Large intestine (tissue), 3 donors: ENCODE results near the gene DLEC1. TPM values are rescaled to one million over a fixed set of nuclear protein-coding genes. Genes with fewer than 3 reads are reported as not detected.
A peak's percentile ranks its signal among the peaks of the same experiment; 100 is the strongest.
"Not testable (repeated sequence)": the region's sequence is repeated elsewhere in the genome, so short reads cannot be mapped to it uniquely, and the experiment has no call there.

Source experiments
- DNase-seq, 2 donors: peaks; one replicate each; pipeline versions ENCODE4 v3.0.0 to v3.0.0-alpha.2; 2013
- H3K27ac ChIP-seq: one replicate; pipeline ENCODE4 v1.5.1; 2013; ENCODE audit warnings: low read length
- H3K27me3 ChIP-seq: 2 replicates; pipeline ENCODE4 v1.6.1; 2013; ENCODE audit warnings: low read length; ENCODE audit not compliant: control insufficient read depth, insufficient read depth
- H3K36me3 ChIP-seq: 2 replicates; pipeline ENCODE4 v1.6.1; 2013; ENCODE audit warnings: low read length; ENCODE audit not compliant: control insufficient read depth, insufficient read depth
- H3K4me1 ChIP-seq: one replicate; pipeline ENCODE4 v1.6.1; 2013; ENCODE audit warnings: low read length; ENCODE audit not compliant: control insufficient read depth, insufficient read depth
- H3K4me3 ChIP-seq: one replicate; pipeline ENCODE4 v1.5.1; 2013; ENCODE audit warnings: low read length
- H3K9me3 ChIP-seq: one replicate; pipeline ENCODE4 v1.6.1; 2013; ENCODE audit warnings: mild to moderate bottlenecking, low read depth, low read length, moderate library complexity; ENCODE audit not compliant: control insufficient read depth
- WGBS: methylation state at CpG from one replicate; pipeline ENCODE4 v1.1.5; 2013; ENCODE audit warnings: low lambda C conversion rate; ENCODE audit not compliant: insufficient coverage; 5-methylcytosine and 5-hydroxymethylcytosine counted together
- polyA plus RNA-seq: library from polyadenylated mRNA; unstranded; fragments of 120-200 nt; gene quantifications from one replicate; pipeline ENCODE4 v1.2.1, GENCODE V29; 2013

The DLEC1 gene
- polyA plus RNA-seq, 1 donor = 1.2 TPM

GRCh38 chr3:38131621-38132369 is 92.8 kb downstream of the DLEC1 start:
- no peak for DNase-seq
- Histone ChIP-seq H3K4me1 (peaks cover 79% of the 10 kb centered on the region), H3K9me3 (no peaks in the 10 kb centered on the region), H3K36me3 (peaks cover 62% of the 10 kb centered on the region), H3K27ac (peak overlapping the region; percentile 91), H3K27me3 (no peaks in the 10 kb centered on the region), H3K4me3 (no peak overlapping the region)
- WGBS = no CpG with 5 or more reads among the region's 6 CpGs

- no peak for DNase-seq
Observed at GRCh38 chr3:38133209-38133556, 94.2 kb downstream of the DLEC1 start.

GRCh38 chr3:38133557-38134405 is 94.8 kb downstream of the DLEC1 start:
- DNase-seq = peak; percentile 84 to 91
- Histone ChIP-seq H3K4me3 (no peak overlapping the region), H3K9me3 (no peaks in the 10 kb centered on the region), H3K27me3 (no peaks in the 10 kb centered on the region), H3K4me1 (peaks cover 70% of the 10 kb centered on the region), H3K36me3 (peaks cover 44% of the 10 kb centered on the region), H3K27ac (peak overlapping the region; percentile 91)
- WGBS = no CpG with 5 or more reads among the region's 10 CpGs

More at GRCh38 chr3:38133209-38133556, 94.2 kb downstream of the DLEC1 start:
- Histone ChIP-seq H3K4me3 (no peak overlapping the region), H3K4me1 (peaks cover 73% of the 10 kb centered on the region), H3K9me3 (no peaks in the 10 kb centered on the region), H3K27ac (peak overlapping the region; percentile 91), H3K27me3 (no peaks in the 10 kb centered on the region), H3K36me3 (peaks cover 48% of the 10 kb centered on the region)
- no CpG with 5 or more reads among the region's 3 CpGs for WGBS

GRCh38 chr3:38134517-38135143 is 95.6 kb downstream of the DLEC1 start:
- not testable (repeated sequence) for H3K4me3 ChIP-seq, H3K9me3 ChIP-seq, H3K27me3 ChIP-seq, DNase-seq
- no CpG with 5 or more reads among the region's 10 CpGs for WGBS
- H3K4me1 ChIP-seq = peaks cover 64% of the 10 kb centered on the region
- peak overlapping the region; percentile 91 for H3K27ac ChIP-seq
- H3K36me3 ChIP-seq = peaks cover 36% of the 10 kb centered on the region

GRCh38 chr3:38135621-38136277 is 96.7 kb downstream of the DLEC1 start:
- DNase-seq = not testable (repeated sequence)
- no CpG with 5 or more reads among the region's 10 CpGs for WGBS

GRCh38 chr3:38136393-38136776 is 97.4 kb downstream of the DLEC1 start:
- peak overlapping the region; percentile 69 for H3K27ac ChIP-seq
- peaks cover 52% of the 10 kb centered on the region for H3K4me1 ChIP-seq
- no peaks in the 10 kb centered on the region for H3K9me3 ChIP-seq
- H3K36me3 ChIP-seq = peaks cover 35% of the 10 kb centered on the region
- DNase-seq = peak in 1 of 2 donors; percentile 58
- WGBS = no CpG with 5 or more reads among the region's 20 CpGs
- H3K27me3 ChIP-seq = no peaks in the 10 kb centered on the region
- H3K4me3 ChIP-seq = peak overlapping the region; percentile 85

More at GRCh38 chr3:38135621-38136277, 96.7 kb downstream of the DLEC1 start:
- H3K27ac ChIP-seq = peak overlapping the region; percentile 69
- peaks cover 58% of the 10 kb centered on the region for H3K4me1 ChIP-seq
- not testable (repeated sequence) for H3K9me3 ChIP-seq, H3K27me3 ChIP-seq
- peak overlapping the region; percentile 85 for H3K4me3 ChIP-seq
- peaks cover 35% of the 10 kb centered on the region for H3K36me3 ChIP-seq

- H3K4me1 ChIP-seq = peaks cover 46% of the 10 kb centered on the region
- peak within 1 kb of the TSS; percentile 86 for H3K27ac ChIP-seq
- peaks cover 35% of the 10 kb centered on the region for H3K36me3 ChIP-seq
- WGBS = no CpG with 5 or more reads among the region's 66 CpGs
- H3K9me3 ChIP-seq = no peaks in the 10 kb centered on the region
- peak within 1 kb of the TSS; percentile 85 for H3K4me3 ChIP-seq
- peak; percentile 99 to 100 for DNase-seq
- H3K27me3 ChIP-seq = no peaks in the 10 kb centered on the region
Observed at GRCh38 chr3:38136777-38137614, 98.0 kb downstream of the DLEC1 start, which contains the start of gene ACAA1. ACAA1 (minus strand) TSS chr3:38137127; CDS start chr3:38137035, 92 bp downstream.

- no peaks in the 10 kb centered on the region for H3K9me3 ChIP-seq
- peak overlapping the region; percentile 86 for H3K27ac ChIP-seq
- no peaks in the 10 kb centered on the region for H3K27me3 ChIP-seq
- peak overlapping the region; percentile 75 for H3K4me3 ChIP-seq
- H3K4me1 ChIP-seq = peaks cover 38% of the 10 kb centered on the region
- WGBS = no CpG with 5 or more reads among the region's 22 CpGs
- no peak for DNase-seq
- H3K36me3 ChIP-seq = peaks cover 33% of the 10 kb centered on the region
Observed at GRCh38 chr3:38137615-38138348, 98.8 kb downstream of the DLEC1 start.
